SH-SY5Y (cell line): ENCODE measurements around the gene EEFSEC.

Experiments used
- GATA2 ChIP-seq: IDR thresholded peaks from 2 replicates; pipeline ENCODE4 v1.6.1; 2011; ENCODE audit warnings: mild to moderate bottlenecking, low read depth, low read length
- GATA3 ChIP-seq: IDR thresholded peaks from 2 replicates; pipeline ENCODE4 v1.6.1; 2011; ENCODE audit warnings: low read depth, mild to moderate bottlenecking, low read length, moderate library complexity

GRCh38 chr3:128149650-128150049 is 3.6 kb upstream of the EEFSEC start:
- TF ChIP-seq GATA3, result no peak
- TF ChIP-seq GATA2, result no peak
